ENCODE measurements around the gene PLEKHM3.
"Not testable (repeated sequence)": the region's sequence is repeated elsewhere in the genome, so short reads cannot be mapped to it uniquely, and the experiment has no call there.

PLEKHM3 gene

GRCh38 chr2:207951734-207952470 is 73.4 kb downstream of the PLEKHM3 start:
- DNase-seq (ENCODE audit: low read depth): no peak

DNA sequence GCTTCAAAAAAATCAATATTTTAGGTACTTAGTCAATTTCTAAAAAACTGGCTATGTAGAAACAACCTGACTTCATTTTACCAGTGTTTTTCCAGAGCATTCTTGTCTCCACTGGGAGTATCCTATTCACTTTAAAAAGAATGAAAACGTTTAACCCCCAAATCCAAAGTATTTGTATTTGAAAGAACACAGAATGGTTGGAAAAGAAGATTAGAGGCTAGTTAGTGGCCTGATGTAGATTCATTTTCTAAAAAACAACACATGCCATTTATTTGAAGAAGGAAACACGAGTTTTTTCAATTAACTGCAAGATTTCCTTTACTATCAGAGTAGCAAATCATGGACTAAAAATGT is 74.6 kb downstream of the PLEKHM3 start:
- no peak for DNase-seq (ENCODE audit: low read depth)

DNA sequence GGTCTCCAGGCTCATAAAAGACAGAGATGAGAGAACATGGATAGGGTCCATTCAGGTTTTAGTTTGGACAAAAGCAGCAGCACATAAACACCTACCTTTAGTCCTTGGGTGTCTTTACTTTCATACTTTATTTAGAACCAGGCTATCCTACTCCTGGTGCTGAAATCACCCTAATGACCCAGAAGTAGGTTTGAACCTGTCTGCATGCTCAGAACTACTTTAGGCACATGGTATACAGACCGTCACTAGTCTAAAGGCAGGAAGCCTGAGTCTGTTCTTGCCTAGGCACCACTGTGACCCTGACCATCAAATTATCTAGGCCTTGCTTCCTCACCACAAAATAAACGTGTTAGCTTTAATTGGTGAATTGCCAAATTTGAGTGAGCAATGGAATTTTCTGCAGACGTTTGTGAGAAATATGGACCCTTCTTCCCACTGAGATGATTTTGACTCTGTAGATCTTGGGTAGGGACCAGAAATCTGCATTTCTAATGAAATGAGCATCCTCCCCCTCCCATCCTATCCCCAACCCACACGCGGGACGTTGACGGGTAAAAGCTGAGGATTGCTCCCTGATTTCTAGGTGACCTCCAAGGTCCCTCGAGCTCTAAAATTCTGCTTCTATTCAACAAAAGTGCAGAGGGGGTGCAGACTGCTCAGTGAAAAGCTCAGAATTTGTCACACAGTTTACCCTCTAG is 75.1 kb downstream of the PLEKHM3 start:
- DNase-seq (ENCODE audit: low read depth): no peak

- DNase-seq (ENCODE audit: low read depth): not testable (repeated sequence)
Measured at GRCh38 chr2:207949245-207949644, 76.1 kb downstream of the PLEKHM3 start.

DNA sequence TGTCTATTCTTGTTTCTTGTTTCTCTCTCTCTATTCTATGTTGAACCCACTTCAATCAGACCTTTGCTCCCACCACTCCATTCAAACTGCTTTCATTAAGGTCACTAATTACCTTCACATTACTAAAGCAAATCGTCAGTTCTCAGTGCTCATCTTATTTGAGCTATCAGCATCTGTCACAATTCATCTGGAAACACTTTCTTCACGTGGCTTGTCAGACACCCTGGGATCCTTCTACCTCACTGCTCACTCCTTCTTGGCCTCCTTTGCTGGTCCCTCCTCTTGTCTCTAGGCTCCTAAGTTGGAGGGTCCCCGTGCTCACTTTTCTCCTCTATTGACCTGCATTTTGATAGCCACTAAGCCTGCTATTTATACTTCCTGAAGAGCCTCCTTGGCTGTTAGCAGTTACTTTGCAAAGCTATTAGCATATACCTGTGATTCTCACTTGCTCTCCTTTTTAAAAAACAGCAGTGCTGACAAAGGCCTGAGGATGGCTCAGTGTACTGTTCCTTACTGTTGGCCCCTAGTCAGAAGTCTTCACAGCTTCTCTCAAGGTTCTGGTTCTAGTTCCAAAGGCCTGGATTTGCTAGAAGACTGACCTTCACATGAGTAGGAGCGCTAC is 80.2 kb downstream of the PLEKHM3 start:
- DNase-seq (ENCODE audit: low read depth): no peak

DNA sequence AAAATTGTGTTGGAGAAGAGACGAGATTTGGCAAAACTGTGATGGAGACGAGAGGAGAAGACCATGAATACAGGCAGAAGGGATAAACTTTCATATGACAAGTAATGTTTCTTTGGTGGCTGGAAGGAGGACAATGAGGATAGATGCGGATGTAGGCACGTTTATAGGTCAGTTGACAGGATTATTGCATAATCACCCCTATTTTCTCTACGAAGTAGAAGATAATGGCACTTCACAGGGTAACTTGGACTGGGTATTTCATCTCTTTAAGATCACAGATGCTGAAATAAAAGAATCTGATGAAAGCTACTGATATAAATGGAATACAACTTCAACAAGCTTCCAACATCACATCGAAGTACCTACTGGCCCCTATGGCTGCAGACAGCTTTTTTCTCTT is 81.0 kb downstream of the PLEKHM3 start:
- DNase-seq (ENCODE audit: low read depth): no peak

DNA sequence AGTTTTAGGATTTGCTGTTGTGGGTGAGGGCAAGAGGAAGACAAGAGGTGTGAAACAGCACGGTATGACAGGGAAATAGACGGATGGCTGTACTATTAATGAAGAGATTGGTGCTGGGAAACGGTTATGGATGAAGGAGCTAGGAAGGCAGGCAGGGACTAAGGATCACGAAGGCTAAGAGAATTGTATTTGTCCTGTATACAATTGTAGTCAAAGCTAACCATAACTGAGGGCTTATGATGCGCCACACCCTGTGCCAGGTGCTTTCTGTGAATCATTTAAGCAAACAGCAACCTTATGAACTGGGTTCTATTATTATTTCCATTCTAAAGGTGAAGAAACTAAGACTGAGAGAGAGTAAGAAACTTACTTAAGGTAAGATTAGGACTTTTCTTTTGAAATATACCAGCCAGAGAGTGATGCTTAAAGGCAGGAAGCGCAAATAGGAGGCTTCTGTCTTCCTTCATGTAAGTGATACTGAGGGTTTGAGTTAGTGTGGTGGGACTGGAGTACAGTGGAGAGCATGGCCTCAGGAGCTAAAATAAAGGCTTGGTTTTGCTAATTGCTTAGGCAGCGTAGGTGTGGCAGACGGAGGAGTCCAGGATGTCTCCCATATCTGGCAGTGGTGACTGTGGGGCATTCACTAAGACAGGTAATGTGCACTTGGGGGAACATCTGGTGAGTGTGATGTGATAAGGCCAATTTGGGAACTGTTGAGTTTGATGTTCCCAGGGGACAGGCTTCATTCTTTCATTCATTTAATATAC is 85.8 kb downstream of the PLEKHM3 start:
- DNase-seq (ENCODE audit: low read depth): no peak

DNA sequence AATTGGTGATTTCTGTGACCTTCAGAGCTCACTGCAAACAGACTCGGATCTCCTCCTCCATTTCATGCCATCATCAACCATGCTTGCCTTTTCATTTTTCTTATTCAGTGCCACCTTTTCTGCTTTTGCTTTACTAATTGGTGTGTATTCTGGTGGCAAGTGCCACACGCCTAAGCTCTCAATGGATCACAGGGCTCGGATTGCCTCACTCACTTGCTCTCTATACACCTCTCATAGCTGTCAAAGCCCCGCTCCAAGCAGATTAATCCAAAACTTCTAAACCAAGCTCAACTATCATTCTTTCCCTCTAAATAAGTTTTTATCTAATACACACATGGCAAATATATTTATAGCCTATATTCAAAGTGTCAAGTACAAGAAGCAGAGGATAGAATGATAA is 86.4 kb downstream of the PLEKHM3 start:
- no peak for DNase-seq (ENCODE audit: low read depth)

GRCh38 chr2:207938415-207938814 is 86.9 kb downstream of the PLEKHM3 start:
- DNase-seq (ENCODE audit: low read depth): no peak

DNA sequence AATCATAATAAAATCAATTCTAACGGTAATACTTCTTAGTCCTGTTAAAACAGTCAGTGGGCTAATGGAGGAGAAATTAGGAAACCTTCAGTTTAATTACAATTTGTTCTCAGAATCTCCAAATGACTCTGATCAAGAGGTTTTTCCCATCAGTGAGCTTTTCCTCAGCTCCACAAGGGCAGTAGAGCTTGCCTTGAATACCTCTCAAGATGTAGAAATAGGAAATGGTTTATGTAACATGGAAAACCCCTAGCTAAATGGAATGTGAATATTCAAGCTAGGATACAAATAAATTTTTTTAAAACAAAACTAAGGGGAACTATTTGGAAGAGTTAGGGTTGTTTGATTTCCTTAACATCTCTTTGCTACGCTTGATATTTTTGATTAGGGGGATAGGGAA is 87.5 kb downstream of the PLEKHM3 start:
- no peak for DNase-seq (ENCODE audit: low read depth)

DNA sequence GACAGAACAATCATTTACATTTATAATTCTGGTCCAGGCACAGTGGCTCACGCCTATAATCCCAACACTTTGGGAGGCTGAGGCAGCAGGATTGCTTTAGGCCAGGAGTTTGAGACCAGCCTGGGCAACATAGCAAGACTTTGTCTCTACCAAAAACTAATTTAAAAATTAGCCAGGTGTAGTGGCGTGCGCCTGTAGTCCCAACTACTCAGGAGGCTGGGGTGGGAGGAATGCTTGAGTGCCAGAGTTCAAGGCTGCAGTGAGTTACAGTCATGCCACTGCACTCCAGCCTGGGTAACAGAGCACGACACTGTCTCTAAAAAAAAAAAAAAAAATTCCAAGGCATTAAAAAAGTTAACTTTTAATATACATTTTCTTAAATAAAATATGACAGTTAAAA is 88.1 kb downstream of the PLEKHM3 start:
- no peak for DNase-seq (ENCODE audit: low read depth)

DNA sequence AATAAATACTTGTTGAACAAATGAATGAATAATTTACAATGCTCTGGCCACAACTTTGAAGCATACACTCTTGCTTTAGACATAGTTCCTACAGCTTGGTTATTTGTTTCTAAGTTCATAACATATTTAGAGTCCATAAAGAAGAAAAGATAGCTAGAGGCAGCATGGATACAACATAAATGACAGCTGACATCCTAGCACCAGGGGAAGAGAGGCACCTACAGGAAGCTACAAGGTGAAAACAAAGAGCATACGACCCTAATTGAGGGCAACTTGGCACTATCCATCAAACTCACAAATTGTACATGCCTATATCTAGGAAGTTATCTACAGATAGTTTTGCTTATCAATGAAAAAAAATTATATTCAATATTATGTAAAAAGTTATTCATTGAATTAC is 88.9 kb downstream of the PLEKHM3 start:
- no peak for DNase-seq (ENCODE audit: low read depth)

DNA sequence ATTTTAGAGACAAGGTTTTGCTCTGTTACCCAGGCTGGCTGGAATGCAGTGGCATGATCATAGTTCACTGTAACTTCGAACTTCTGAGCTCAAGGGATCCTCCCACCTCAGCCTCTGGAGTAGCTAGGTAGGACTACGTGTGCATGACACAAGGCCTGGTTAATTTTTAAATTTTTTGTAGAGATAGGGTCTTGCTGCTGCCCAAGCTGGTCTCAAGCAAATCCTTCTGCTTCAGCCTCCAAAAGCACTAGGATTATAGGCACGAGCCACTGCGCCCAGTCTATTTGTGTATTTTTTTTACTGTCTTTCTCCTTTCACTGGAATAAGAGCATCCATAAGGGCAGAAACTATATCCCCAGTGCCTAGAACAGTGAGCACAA is 89.3 kb downstream of the PLEKHM3 start:
- DNase-seq (ENCODE audit: low read depth): no peak

- DNase-seq (ENCODE audit: low read depth): no peak
Measured at GRCh38 chr2:207935121-207935990, 90.0 kb downstream of the PLEKHM3 start.

- no peak for DNase-seq (ENCODE audit: low read depth)
Measured at GRCh38 chr2:207934720-207935119, 90.6 kb downstream of the PLEKHM3 start.

DNA sequence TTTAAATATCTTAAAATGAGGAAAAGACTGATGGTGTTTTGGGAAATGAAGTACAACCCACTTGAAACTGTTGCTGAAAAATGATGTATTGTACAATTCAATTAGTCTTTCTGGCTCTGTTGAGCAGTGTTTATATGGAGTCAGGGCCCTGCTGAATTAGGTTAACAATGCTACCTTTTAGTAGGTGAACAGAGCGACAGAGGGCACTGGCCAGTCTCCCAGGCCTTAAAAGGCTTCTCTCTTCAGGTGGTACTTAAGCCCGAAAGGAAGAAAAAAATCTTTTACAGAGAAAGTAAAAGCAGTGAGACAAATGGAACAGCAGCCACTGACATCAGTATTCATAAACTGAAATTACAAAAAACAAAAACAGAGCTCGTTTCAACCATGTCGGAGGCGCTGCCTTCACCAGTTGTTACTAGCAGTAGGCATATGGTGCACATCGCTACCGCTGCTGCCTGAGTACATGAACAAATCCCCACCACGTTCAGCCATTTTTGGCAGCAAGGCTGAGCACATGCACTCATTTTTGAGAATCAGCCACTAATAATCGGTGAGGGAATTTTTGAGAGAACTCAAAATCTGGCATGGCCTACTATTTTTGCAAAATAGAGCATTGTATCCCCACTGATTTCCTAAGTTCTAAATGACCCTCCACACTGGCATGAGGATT is 91.8 kb downstream of the PLEKHM3 start:
- DNase-seq (ENCODE audit: low read depth): no peak

DNA sequence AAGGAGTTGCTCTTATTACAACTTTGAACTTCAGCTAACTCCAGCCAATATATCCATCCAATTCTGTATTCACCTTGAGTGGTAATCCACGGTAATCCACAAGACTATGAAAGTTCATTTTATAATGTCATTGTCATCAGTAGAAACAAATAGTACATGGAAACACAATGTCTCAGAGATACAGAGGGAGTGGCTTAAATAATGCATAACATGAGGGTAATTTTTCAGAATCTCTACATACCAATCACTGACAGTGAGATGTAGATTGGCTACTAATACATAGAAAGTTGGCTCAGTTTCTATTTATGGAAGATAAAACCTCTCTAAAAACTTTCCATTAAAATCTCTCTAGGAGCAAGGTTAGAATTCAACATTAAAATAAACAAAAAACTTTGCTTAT is 93.2 kb downstream of the PLEKHM3 start:
- DNase-seq (ENCODE audit: low read depth): no peak

- DNase-seq (ENCODE audit: low read depth): no peak
Measured at GRCh38 chr2:207930747-207931146, 94.6 kb downstream of the PLEKHM3 start.

- DNase-seq (ENCODE audit: low read depth): no peak
Measured at GRCh38 chr2:207929923-207930322, 95.4 kb downstream of the PLEKHM3 start.

DNA sequence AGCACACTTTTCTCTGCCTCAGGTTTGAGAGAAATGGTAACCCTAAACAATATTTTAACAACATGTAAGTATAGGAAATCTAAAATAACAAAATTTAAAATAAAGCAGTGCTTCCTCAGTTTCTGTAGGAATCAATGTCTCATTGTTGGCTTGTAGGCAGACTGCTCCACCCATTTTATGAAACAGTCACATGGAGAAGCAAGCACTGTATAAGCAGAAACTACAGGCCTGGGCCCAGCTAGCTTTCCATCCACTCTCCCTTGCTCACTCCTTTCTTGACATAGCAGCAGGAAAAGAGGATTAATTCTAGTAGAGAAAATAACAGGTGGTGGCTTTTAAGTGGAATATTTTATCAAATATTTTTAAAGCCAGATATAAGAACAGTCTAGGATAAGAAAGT is 97.2 kb downstream of the PLEKHM3 start:
- no peak for DNase-seq (ENCODE audit: low read depth)

DNA sequence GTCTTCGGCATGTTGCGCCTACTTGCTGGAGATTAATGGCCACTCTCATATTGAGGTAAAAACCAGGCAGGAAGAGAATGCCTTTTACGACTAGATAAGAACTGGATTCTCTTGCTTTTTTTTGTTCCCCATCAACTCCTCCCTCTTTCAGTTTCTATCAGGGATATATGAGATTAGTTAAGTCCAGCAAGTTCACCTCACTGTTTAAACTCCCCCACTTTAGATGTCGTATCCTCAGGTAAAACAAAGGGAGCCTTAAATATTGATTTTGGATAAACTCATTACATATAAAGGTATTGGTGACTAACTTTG is 98.4 kb downstream of the PLEKHM3 start:
- DNase-seq (ENCODE audit: low read depth): no peak
